ENCODE measurements around the gene CD52. TPM values are rescaled to one million over a fixed set of nuclear protein-coding genes. Genes with fewer than 3 reads are reported as not detected.
A peak's percentile ranks its signal among the peaks of the same experiment; 100 is the strongest.

CD52 gene
- total and polyA plus RNA-seq, 2 of the 4 experiments (the other 2 are of a cell fraction), result 1.6 TPM; not detected in 1

GRCh38 chr1:26297057-26297790 lies 20.5 kb upstream of the CD52 start:
- peak overlapping the region; percentile 76; the same call in 1 of the 2 replicates for H3K4ac ChIP-seq (ENCODE audit: low read depth, low read length)
- ATAC-seq (ENCODE audit: low read depth), result no peak
- H3K56ac ChIP-seq (ENCODE audit: extremely low read depth, insufficient read depth, low read length), result no peak overlapping the region
- H2AK5ac ChIP-seq (ENCODE audit: low read depth, low read length), result 0 out of 2 replicates have a peak overlapping the region, but pooled peaks have one; percentile 61
- DNase-seq, result no peak
- dilution Hi-C loops (cut with HindIII; ENCODE audit: low sequenced_read_pairs, unreplicated experiment), result no loop called here
- H3K79me1 ChIP-seq (ENCODE audit: low read depth in 1 of 2, low read length in 2 of 2), result peaks cover 4 to 28% of the 10 kb centered on the region in 2 experiments; a peak in 3 of 4 replicates
- ChIA-PET POLR2A (ENCODE audit: unreplicated experiment) (no interaction called here), CTCF (no interaction called here)
- H3K4me2 ChIP-seq (ENCODE audit: low read depth, low read length), result no peak overlapping the region
- H4K8ac ChIP-seq (ENCODE audit: low read depth in 2 of 2, low read length in 2 of 2), result peak overlapping the region; percentile 16 to 63; a peak in 2 of 4 replicates
- peaks cover 17% of the 10 kb centered on the region for H3K9me1 ChIP-seq (ENCODE audit: insufficient read depth, low read length)
- H2AFZ ChIP-seq (replicated peaks; ENCODE audit: low read length, poor library complexity), result peak overlapping the region; percentile 43
- peak overlapping the region; percentile 17 for H2BK5ac ChIP-seq (ENCODE audit: low read depth, low read length, poor library complexity, severe bottlenecking)
- H3K9me3 ChIP-seq (ENCODE audit: control insufficient read depth, insufficient read depth, low read length), result no peaks in the 10 kb centered on the region
- H3K4me1 ChIP-seq (ENCODE audit: control insufficient read depth, insufficient read depth, low read length), result peaks cover 6% of the 10 kb centered on the region
- H2BK20ac ChIP-seq (ENCODE audit: low read depth, low read length), result 0 out of 2 replicates have a peak overlapping the region, but pooled peaks have one; percentile 66
- no peak for TF ChIP-seq CTCF (conservative IDR thresholded peaks at IDR 0.05; ENCODE audit: low read depth, low read length)
- no peak for TF ChIP-seq BHLHE40 (IDR thresholded peaks at IDR 0.05; ENCODE audit: low read depth, low read length)
- TF ChIP-seq NFE2L2 (IDR thresholded peaks at IDR 0.05; ENCODE audit: low read depth, low read length), result no peak
- no peak for TF ChIP-seq FOS (IDR thresholded peaks at IDR 0.05; ENCODE audit: low read depth, low read length)
- TF ChIP-seq RCOR1 (IDR thresholded peaks at IDR 0.05; ENCODE audit: insufficient replicate concordance, low read length), result no peak
- no peak for TF ChIP-seq USF2 (IDR thresholded peaks at IDR 0.05; ENCODE audit: low read depth, low read length)
- no peak for TF ChIP-seq SMC3 (IDR thresholded peaks at IDR 0.05; ENCODE audit: low read depth, low read length)
- no peak for TF ChIP-seq RAD21 (IDR thresholded peaks at IDR 0.05; ENCODE audit: low read length)
- no peak for TF ChIP-seq MAZ (IDR thresholded peaks at IDR 0.05; ENCODE audit: borderline replicate concordance, low read depth, low read length)
- no peak for TF ChIP-seq MXI1 (IDR thresholded peaks at IDR 0.05; ENCODE audit: borderline replicate concordance, low read depth, low read length)
- TF ChIP-seq POLR2A (IDR thresholded peaks at IDR 0.05; ENCODE audit: low read depth, low read length), result no peak
- TF ChIP-seq ELK1 (IDR thresholded peaks at IDR 0.05; ENCODE audit: borderline replicate concordance, low read depth, low read length), result no peak
- no peak for TF ChIP-seq CEBPB (IDR thresholded peaks at IDR 0.05; ENCODE audit: low read depth, low read length)
- H4K20me1 ChIP-seq (ENCODE audit: insufficient read depth, low read length), result no peaks in the 10 kb centered on the region
- H3K4me3 ChIP-seq (ENCODE audit: insufficient read depth, low read depth, low read length), result no peak overlapping the region
- H2AK9ac ChIP-seq (replicated peaks; ENCODE audit: low read depth, low read length, poor library complexity), result peak overlapping the region; percentile 23
- in situ Hi-C loops (cut with MboI; ENCODE audit: low sequenced_read_pairs), result no loop called here
- no peak overlapping the region for H3K9ac ChIP-seq (ENCODE audit: low read depth, low read length)
- H3K23ac ChIP-seq (ENCODE audit: low read depth, low read length), result no peak overlapping the region
- H3K27me3 ChIP-seq (ENCODE audit: control insufficient read depth, insufficient read depth, low read length), result no peaks in the 10 kb centered on the region
- no TSS peak for BruUV-seq (replicated peaks)
- peak overlapping the region; percentile 20; the same call in 1 of the 3 replicates for H2BK15ac ChIP-seq (ENCODE audit: low read depth, low read length)
- peak overlapping the region; percentile 84; the same call in 1 of the 2 replicates for H2BK120ac ChIP-seq (ENCODE audit: low read depth, low read length)
- H4K91ac ChIP-seq (ENCODE audit: insufficient read depth, low read depth, low read length), result peak overlapping the region; percentile 45; the same call in 1 of the 2 replicates
- H4K5ac ChIP-seq (ENCODE audit: low read depth, low read length), result no peak overlapping the region
- no peak overlapping the region for H3K14ac ChIP-seq (replicated peaks; ENCODE audit: low read depth, low read length)
- no peaks in the 10 kb centered on the region; the same call in 1 of the 2 replicates for H3K36me3 ChIP-seq (ENCODE audit: control insufficient read depth, insufficient read depth, low read length)
- no peak overlapping the region; the same call in 1 of the 2 replicates for H3K18ac ChIP-seq (ENCODE audit: low read depth, low read length)
- intact Hi-C loops (cut with micrococcal nuclease), result no loop called here
- WGBS, 2 experiments (ENCODE audit: extremely low coverage in 2 of 2, insufficient read length in 1 of 2), result 95% methylated on average over 7 of the region's 12 CpGs; no CpG with 5 or more reads in 1 of the 2 experiments
- no peak overlapping the region for H3K27ac ChIP-seq (ENCODE audit: insufficient read depth, low read length)
